PC-3 (cell line): Measurements from ENCODE around the gene POPDC2. TPM values are rescaled to one million over a fixed set of nuclear protein-coding genes. Genes with fewer than 3 reads are reported as not detected.
A peak's percentile ranks its signal among the peaks of the same experiment; 100 is the strongest.

Source experiments
- ATAC-seq: fragments of 200-7000 bp; cut with Tn5 transposase; 2 replicates; pipeline ENCODE4 v1.9.1; 2020; ENCODE audit warnings: mild to moderate bottlenecking, moderate library complexity
- BruUV-seq: library from RNA; stranded (reverse); fragments of 400-500 nt; replicated peaks from 2 replicates; lab custom pipeline; 2021; lab: Mats Ljungman, UMichigan
- CTCF ChIA-PET: fragments of 300-600 bp; sonication (Branson Sonifier 250); formaldehyde crosslinking; loops from one replicate; lab custom pipeline; 2022; ENCODE audit warnings: antibody characterized with exemption; lab: Charles Lee
- POLR2A ChIA-PET: fragments of 300-600 bp; sonication (Branson Sonifier 250); formaldehyde crosslinking; loops from one replicate; lab custom pipeline; 2022; ENCODE audit warnings: antibody characterized with exemption; ENCODE audit not compliant: unreplicated experiment; lab: Charles Lee
- DNase-seq: peaks from one replicate; pipeline ENCODE4 v3.0.0-alpha.2; 2015
- H2AFZ ChIP-seq: fragments of 300-600 bp; sonication (generic); 2 replicates; pipeline ENCODE4 v1.6.0; 2016; ENCODE audit warnings: antibody characterized with exemption, low read length
- H3F3A ChIP-seq: fragments of 300-600 bp; sonication (generic); one replicate; pipeline ENCODE4 v1.6.0; 2017; ENCODE audit warnings: antibody characterized with exemption, low read length, control low read depth, mild to moderate bottlenecking; ENCODE audit not compliant: unreplicated experiment
- H3K27ac ChIP-seq: fragments of 300-600 bp; sonication (generic); 2 replicates; pipeline ENCODE4 v1.5.1; 2016; ENCODE audit warnings: mild to moderate bottlenecking, low read length
- H3K27me3 ChIP-seq: fragments of 300-600 bp; sonication (generic); 2 replicates; pipeline ENCODE4 v1.6.1; 2016; ENCODE audit warnings: low read length, mixed read lengths
- H3K36me3 ChIP-seq: fragments of 300-600 bp; sonication (generic); 2 replicates; pipeline ENCODE4 v1.6.1; 2016; ENCODE audit warnings: low read depth, mixed run types, low read length, mixed read lengths
- H3K4me1 ChIP-seq: fragments of 300-600 bp; sonication (generic); 2 replicates; pipeline ENCODE4 v1.5.1; 2016; ENCODE audit warnings: low read length; ENCODE audit not compliant: insufficient read depth
- H3K4me2 ChIP-seq: fragments of 300-600 bp; sonication (generic); 2 replicates; pipeline ENCODE4 v1.6.0; 2016; ENCODE audit warnings: low read length
- H3K4me3 ChIP-seq: fragments of 300-600 bp; sonication (generic); 2 replicates; pipeline ENCODE4 v1.5.1; 2016; ENCODE audit warnings: mild to moderate bottlenecking, low read length, mixed read lengths
- H3K79me2 ChIP-seq: fragments of 300-600 bp; sonication (generic); 2 replicates; pipeline ENCODE4 v1.6.1; 2017; ENCODE audit warnings: low read length, mixed read lengths
- H3K9ac ChIP-seq: fragments of 300-600 bp; sonication (generic); 2 replicates; pipeline ENCODE4 v1.6.0; 2016; ENCODE audit warnings: mild to moderate bottlenecking, low read length
- H3K9me2 ChIP-seq: fragments of 300-600 bp; sonication (generic); replicated peaks from 2 replicates; pipeline ENCODE4 v1.6.1; 2016; ENCODE audit warnings: mixed run types, low read length, mixed read lengths
- H3K9me3 ChIP-seq: fragments of 300-600 bp; sonication (generic); 2 replicates; pipeline ENCODE4 v1.6.1; 2016; ENCODE audit warnings: low read length, mixed read lengths
- H4K20me1 ChIP-seq: fragments of 300-600 bp; sonication (generic); 2 replicates; pipeline ENCODE4 v1.6.1; 2016; ENCODE audit warnings: low read length, mixed read lengths
- CTCF ChIP-seq: fragments of 300-600 bp; sonication (generic); conservative IDR thresholded peaks from 2 replicates; pipeline ENCODE4 v1.5.1; 2017; ENCODE audit warnings: antibody characterized with exemption, low read depth, mild to moderate bottlenecking, low read length
- EZH2 ChIP-seq: fragments of 300-600 bp; sonication (generic); IDR thresholded peaks from one replicate; pipeline ENCODE4 v1.6.1; 2017; ENCODE audit warnings: antibody characterized with exemption, mild to moderate bottlenecking, low read length; ENCODE audit not compliant: unreplicated experiment
- EZH2phosphoT487 ChIP-seq: fragments of 300-600 bp; sonication (generic); IDR thresholded peaks from 2 replicates; pipeline ENCODE4 v1.6.1; 2018; ENCODE audit warnings: mild to moderate bottlenecking, antibody characterized with exemption, low read length, borderline replicate concordance
- intact Hi-C: fragments of 100-400 bp; cut with micrococcal nuclease; formaldehyde crosslinking; loops from 2 replicates; pipeline ENCODE4 v1.9.0; 2023
- total RNA-seq: library from RNA; depleted of rRNA; stranded (reverse); fragments of >200 nt; gene quantifications from 2 replicates; pipeline ENCODE4 v1.2.3, GENCODE V29; 2014

The POPDC2 gene
- total RNA-seq, 1 experiment from 2014 or later = 0.62 TPM

DNA sequence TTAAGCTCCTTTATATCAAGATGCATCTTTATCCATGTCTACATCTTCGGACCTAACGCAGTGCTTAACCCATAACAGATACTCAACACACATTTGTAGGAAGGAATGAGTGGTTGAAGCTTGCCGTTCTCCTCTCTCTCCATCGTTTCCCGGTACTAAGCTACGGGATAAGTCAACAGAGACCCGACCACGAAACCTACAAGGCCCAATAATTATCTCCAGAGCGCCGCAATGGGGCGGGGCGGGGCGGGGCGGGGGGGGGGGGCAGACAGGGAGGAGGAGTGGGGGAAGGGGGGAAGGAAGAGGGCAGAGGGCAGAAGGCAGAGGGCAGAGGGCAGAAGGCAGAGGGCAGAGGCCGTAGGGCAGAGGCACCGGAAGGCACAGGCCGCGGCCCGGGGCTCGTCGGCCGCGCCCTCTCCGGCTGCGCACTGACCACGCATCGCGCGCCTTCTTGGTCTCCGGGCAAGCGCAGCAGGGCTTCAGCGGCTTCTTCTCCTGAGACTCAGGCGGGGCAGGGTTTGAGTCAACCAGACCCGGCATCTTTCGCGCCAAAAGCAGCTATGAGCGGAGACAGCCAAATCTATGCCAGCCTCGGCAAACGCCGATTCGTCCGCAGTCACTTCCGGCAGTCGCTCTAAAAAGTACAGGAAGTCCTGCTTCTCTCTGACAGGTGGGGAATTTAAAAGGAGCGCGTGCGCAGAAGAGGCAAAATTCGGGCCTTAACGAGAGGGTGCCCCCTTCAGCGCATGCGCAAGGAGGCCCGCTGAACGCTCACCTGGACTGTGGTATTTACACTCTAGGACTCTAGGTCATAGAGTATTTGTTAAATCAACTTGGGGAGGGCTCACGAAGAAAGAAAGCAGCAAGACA lies 16.6 kb upstream of the POPDC2 start, which contains the start of gene COX17:
Gene COX17, minus strand, starts transcription at position 636 of the 870 bp plus-strand sequence. Its CDS starts 96 bp downstream, at position 540.
- intact Hi-C loops = loop anchor here (1.0 to 2.0 kb wide), 5 partner anchors 13 to 179 kb away; partner anchors contain the start of genes ADPRH and TIMMDC1
- no TSS peak for BruUV-seq
- CTCF ChIA-PET = no interaction called here
- Histone ChIP-seq H3K9me2 (no peaks in the 10 kb centered on the region), H3K36me3 (peaks cover 25% of the 10 kb centered on the region), H3K27ac (peak within 1 kb of the TSS; percentile 71), H3K4me1 (peaks cover 18% of the 10 kb centered on the region), H3K27me3 (no peaks in the 10 kb centered on the region), H3F3A (no peaks in the 10 kb centered on the region), H2AFZ (peak within 1 kb of the TSS; percentile 85), H3K4me3 (peak within 1 kb of the TSS; percentile 84), H3K9me3 (no peaks in the 10 kb centered on the region), H3K79me2 (peaks cover 20% of the 10 kb centered on the region), H3K9ac (peak within 1 kb of the TSS; percentile 80), H4K20me1 (no peaks in the 10 kb centered on the region), H3K4me2 (peak within 1 kb of the TSS; percentile 90)
- TF ChIP-seq CTCF = no peak
- DNase-seq (peak; percentile 99), ATAC-seq (peak; percentile 78)
- POLR2A ChIA-PET = interaction anchor here (0.6 to 1.4 kb wide), 6 partner anchors 13 to 1153 kb away, joined by 3 to 10 read pairs (median 4); partner anchors contain the start of gene B4GALT4

GRCh38 chr3:119676020-119676419 lies 15.6 kb upstream of the POPDC2 start:
- Histone ChIP-seq H3K36me3 (peaks cover 34% of the 10 kb centered on the region), H4K20me1 (no peaks in the 10 kb centered on the region), H3K4me3 (peak overlapping the region; percentile 84), H3K79me2 (peaks cover 20% of the 10 kb centered on the region), H3K9ac (peak overlapping the region; percentile 80), H2AFZ (no peak overlapping the region), H3F3A (no peaks in the 10 kb centered on the region), H3K9me2 (no peaks in the 10 kb centered on the region), H3K4me1 (peaks cover 18% of the 10 kb centered on the region), H3K27me3 (no peaks in the 10 kb centered on the region), H3K27ac (no peak overlapping the region), H3K9me3 (no peaks in the 10 kb centered on the region), H3K4me2 (peak overlapping the region; percentile 90)
- DNase-seq (no peak), ATAC-seq (no peak)
- no peak for TF ChIP-seq EZH2phosphoT487
- TF ChIP-seq EZH2 = no peak
- TF ChIP-seq CTCF = no peak
- CTCF ChIA-PET = no interaction called here
- intact Hi-C loops = loop anchor here (1.0 to 2.0 kb wide), 2 partner anchors 97 to 151 kb away; partner anchors contain the start of gene ADPRH
- POLR2A ChIA-PET = interaction anchor here (1.0 kb wide), 1 partner anchor 12 kb away, joined by 5 read pairs; no protein-coding TSS in a partner anchor
- BruUV-seq = no TSS peak
